Transverse colon (tissue), 4 donors: ENCODE results near the gene CACNA1S. TPM values are rescaled to one million over a fixed set of nuclear protein-coding genes. Genes with fewer than 3 reads are reported as not detected.

ENCODE experiments used
- DNase-seq: peaks from one replicate; pipeline ENCODE4 v3.0.0-alpha.2; 2019
- H3K27ac ChIP-seq, 4 donors: fragments of 200-600 bp; sonication (generic); 2 replicates each; pipeline ENCODE4 v1.5.1; 2016 to 2018; ENCODE audit warnings: inconsistent platforms in 4 of 4
- H3K27me3 ChIP-seq: fragments of 200-600 bp; sonication (generic); 2 replicates; pipeline ENCODE4 v1.5.1; 2017; ENCODE audit warnings: inconsistent platforms
- H3K36me3 ChIP-seq, 4 donors: fragments of 200-600 bp; sonication (generic); 2 replicates each; pipeline ENCODE4 v1.5.1; 2017 to 2019; ENCODE audit warnings: inconsistent platforms in 4 of 4
- H3K4me1 ChIP-seq, 4 donors: fragments of 200-600 bp; sonication (generic); 2 replicates each; pipeline ENCODE4 v1.5.1; 2017 to 2020; ENCODE audit warnings: inconsistent platforms in 4 of 4
- H3K4me3 ChIP-seq, 4 donors: fragments of 200-600 bp; sonication (generic); 1 replicate in 1 of 4; 2 replicates in 3 of 4; pipeline versions ENCODE4 v1.5.1 to v1.6.1; 2017 to 2019; ENCODE audit warnings: inconsistent platforms in 4 of 4
- H3K9me3 ChIP-seq, 2 donors: fragments of 200-600 bp; sonication (generic); 2 replicates each; pipeline ENCODE4 v1.5.1; 2017 to 2019; ENCODE audit warnings: inconsistent platforms in 2 of 2
- CTCF ChIP-seq, 5 experiments: fragments of 200-600 bp in 3 of 5; fragments of 450-650 bp in 2 of 5; sonication (generic) in 3 of 5; IDR thresholded peaks; 1 replicate in 2 of 5; 2 replicates in 3 of 5; pipeline ENCODE4 v1.5.1; 2016 to 2017; ENCODE audit warnings: antibody characterized with exemption in 5 of 5, inconsistent platforms in 3 of 5, mild to moderate bottlenecking in 2 of 5, moderate library complexity in 1 of 5
- EP300 ChIP-seq: sonication (generic); formaldehyde crosslinking; IDR thresholded peaks from one replicate; pipeline ENCODE4 v1.6.1; 2017; ENCODE audit warnings: antibody characterized with exemption, low read depth
- POLR2A ChIP-seq: fragments of 450-650 bp; IDR thresholded peaks from one replicate; pipeline ENCODE4 v1.6.1; 2016; ENCODE audit warnings: antibody characterized with exemption, mild to moderate bottlenecking, moderate library complexity
- POLR2AphosphoS5 ChIP-seq, 3 donors: sonication (generic); formaldehyde crosslinking; IDR thresholded peaks; one replicate each; pipeline ENCODE4 v1.6.1; 2016; ENCODE audit warnings: antibody characterized with exemption in 3 of 3
- WGBS, 2 donors: methylation state at CpG; one replicate each; pipeline ENCODE4 v1.1.5; 2018; ENCODE audit warnings: low coverage in 1 of 2; 5-methylcytosine and 5-hydroxymethylcytosine counted together
- in situ Hi-C, 4 donors: fragments of 200-750 bp; cut with MboI; loops; one replicate each; pipeline versions ENCODE4 v1.15.0 to v1.15.1; 2017; ENCODE audit warnings: low sequenced_read_pairs in 3 of 4, low pct_ligation_motif_present in 1 of 4, low pct_unique_long_range_greater_than_20kb in 1 of 4
- intact Hi-C: fragments of 100-400 bp; cut with DNase I; formaldehyde crosslinking; loops from one replicate; pipeline ENCODE4 v1.15.1; 2023; ENCODE audit warnings: low total_unique reads
- total RNA-seq, 4 donors: library from RNA; depleted of rRNA; stranded (reverse); fragments of >200 nt; gene quantifications; one replicate each; pipeline ENCODE4 v1.1.0, GENCODE V29; 2016

CACNA1S gene
- total RNA-seq, 4 donors from 2014 or later: not detected

DNA sequence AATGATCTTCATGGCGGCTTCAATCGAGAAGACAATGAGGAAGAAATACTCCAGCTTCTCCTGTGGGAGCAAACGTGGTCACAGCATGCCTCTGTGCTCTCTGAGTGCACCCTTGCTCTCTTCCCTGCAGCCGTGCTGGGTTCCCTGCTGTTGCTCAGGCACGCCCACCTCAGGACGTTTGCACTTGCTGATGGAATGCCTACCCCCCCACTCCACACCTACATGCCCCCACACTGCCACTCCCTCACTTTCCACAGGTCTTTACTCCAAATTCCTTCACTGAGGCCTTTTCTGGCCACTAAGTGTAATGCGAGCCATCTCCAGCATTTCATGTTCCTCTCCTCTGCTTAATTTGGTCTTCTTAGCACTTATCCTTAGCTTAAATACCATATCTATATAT lies 18.3 kb downstream of the CACNA1S start:
- H3K4me1 ChIP-seq: no peaks in the 10 kb centered on the region
- no peaks in the 10 kb centered on the region for H3K27me3 ChIP-seq
- H3K4me3 ChIP-seq: no peak overlapping the region
- no peaks in the 10 kb centered on the region for H3K9me3 ChIP-seq
- no peak for DNase-seq
- in situ Hi-C loops (no loop called here), intact Hi-C loops (no loop called here)
- TF ChIP-seq EP300 (no peak), CTCF (IDR thresholded peaks at IDR 0.05) (no peak), POLR2A (no peak)
- H3K27ac ChIP-seq: no peak overlapping the region
- H3K36me3 ChIP-seq: no peaks in the 10 kb centered on the region
- WGBS, 2 donors: 61 to 69% methylated on average over 5 to 7 of the region's 7 CpGs

- Histone ChIP-seq H3K27me3 (no peaks in the 10 kb centered on the region), H3K4me3 (no peak overlapping the region), H3K4me1 (no peaks in the 10 kb centered on the region), H3K9me3 (no peaks in the 10 kb centered on the region), H3K36me3 (no peaks in the 10 kb centered on the region), H3K27ac (no peak overlapping the region)
- WGBS, 2 donors: 88% methylated on average over 7 of the region's 7 CpGs; no CpG with 5 or more reads in 1 of the 2 donors
- in situ Hi-C loops (no loop called here), intact Hi-C loops (no loop called here)
- no peak for TF ChIP-seq POLR2AphosphoS5 (IDR thresholded peaks at IDR 0.05)
- no peak for TF ChIP-seq POLR2A
- no peak for TF ChIP-seq EP300
- TF ChIP-seq CTCF (IDR thresholded peaks at IDR 0.05): no peak
- no peak for DNase-seq
Observed at GRCh38 chr1:201093561-201093960, 18.7 kb downstream of the CACNA1S start.

GRCh38 chr1:201092738-201093137 lies 19.5 kb downstream of the CACNA1S start:
- no peak for TF ChIP-seq POLR2AphosphoS5 (IDR thresholded peaks at IDR 0.05)
- no peak for TF ChIP-seq EP300
- no peak for TF ChIP-seq CTCF (IDR thresholded peaks at IDR 0.05)
- TF ChIP-seq POLR2A: no peak
- in situ Hi-C loops: no loop called here

DNA sequence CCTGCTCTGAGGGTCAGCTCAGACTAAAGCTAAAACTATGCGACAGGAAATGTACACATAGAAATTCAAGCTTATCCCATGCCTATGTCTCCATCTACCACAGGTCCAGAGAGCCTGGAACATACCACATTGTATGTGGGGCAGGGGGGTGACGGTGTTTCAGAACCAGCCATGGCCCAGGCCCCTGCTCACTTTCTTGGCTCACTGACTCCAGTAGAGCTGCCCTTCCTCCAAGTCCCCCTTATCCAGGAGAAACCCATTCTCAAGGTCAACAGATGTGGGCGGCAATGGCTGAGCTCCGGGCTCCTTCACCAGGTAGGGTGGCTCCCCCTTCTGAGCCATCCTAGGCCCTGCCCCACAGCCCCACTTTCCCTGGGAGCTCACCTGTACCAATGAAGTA lies 21.0 kb downstream of the CACNA1S start:
- in situ Hi-C loops (no loop called here), intact Hi-C loops (no loop called here)
- WGBS, 2 donors: 85 to 100% methylated on average over 1 to 4 of the region's 4 CpGs
- Histone ChIP-seq H3K27me3 (no peaks in the 10 kb centered on the region), H3K4me3 (no peak overlapping the region), H3K36me3 (no peaks in the 10 kb centered on the region), H3K27ac (no peak overlapping the region), H3K9me3 (no peaks in the 10 kb centered on the region), H3K4me1 (no peaks in the 10 kb centered on the region)
- DNase-seq: no peak
- TF ChIP-seq CTCF (IDR thresholded peaks at IDR 0.05): no peak
- no peak for TF ChIP-seq EP300
- no peak for TF ChIP-seq POLR2AphosphoS5 (IDR thresholded peaks at IDR 0.05)
- no peak for TF ChIP-seq POLR2A

More at GRCh38 chr1:201092738-201093137, 19.5 kb downstream of the CACNA1S start:
- no peaks in the 10 kb centered on the region for H3K27me3 ChIP-seq
- WGBS, 2 donors: 88% methylated on average over 3 of the region's 3 CpGs; no CpG with 5 or more reads in 1 of the 2 donors
- H3K36me3 ChIP-seq: no peaks in the 10 kb centered on the region
- DNase-seq: no peak
- intact Hi-C loops: no loop called here
- no peaks in the 10 kb centered on the region for H3K9me3 ChIP-seq
- H3K27ac ChIP-seq: no peak overlapping the region
- H3K4me1 ChIP-seq: no peaks in the 10 kb centered on the region
- H3K4me3 ChIP-seq: no peak overlapping the region
